ENCODE data around the gene LMLN. TPM values are rescaled to one million over a fixed set of nuclear protein-coding genes. Genes with fewer than 3 reads are reported as not detected.

Gene LMLN
- total and polyA plus RNA-seq, 9 donors, result 2.3 to 4.0 (median 3.0) TPM

DNA sequence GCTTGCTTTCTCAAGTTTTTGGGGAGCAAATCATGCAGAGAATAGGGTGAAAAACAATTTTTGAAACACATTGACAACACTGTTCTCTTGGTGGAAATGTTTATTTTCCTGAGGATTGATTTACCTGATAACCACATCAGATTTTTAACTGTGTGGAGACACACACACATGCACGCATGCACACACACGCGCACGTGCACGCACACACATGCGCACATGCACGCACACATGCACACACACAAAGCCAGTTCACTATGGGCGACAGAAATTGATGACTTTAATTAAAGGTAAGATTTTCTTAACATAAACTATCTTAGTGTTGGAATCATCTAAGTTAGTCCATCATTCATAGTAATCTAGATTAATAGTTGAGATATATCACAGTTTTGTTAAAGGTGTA, 15.3 kb downstream of the LMLN start:
- no peak for DNase-seq
- Histone ChIP-seq H3K27ac (ENCODE audit: low read length) (no peak overlapping the region), H3K36me3 (ENCODE audit: control insufficient read depth, insufficient read depth, low read length) (no peaks in the 10 kb centered on the region), H3K27me3 (ENCODE audit: control insufficient read depth, insufficient read depth, low read length) (no peaks in the 10 kb centered on the region), H3K4me1 (ENCODE audit: control insufficient read depth, insufficient read depth, low read length) (no peaks in the 10 kb centered on the region), H3K9me3 (replicated peaks; ENCODE audit: control insufficient read depth, low read depth, low read length) (peaks cover 3% of the 10 kb centered on the region), H3K4me3 (ENCODE audit: low read length) (no peak overlapping the region)
- no CpG with 5 or more reads among the region's 8 CpGs for WGBS (ENCODE audit: insufficient coverage)

DNA sequence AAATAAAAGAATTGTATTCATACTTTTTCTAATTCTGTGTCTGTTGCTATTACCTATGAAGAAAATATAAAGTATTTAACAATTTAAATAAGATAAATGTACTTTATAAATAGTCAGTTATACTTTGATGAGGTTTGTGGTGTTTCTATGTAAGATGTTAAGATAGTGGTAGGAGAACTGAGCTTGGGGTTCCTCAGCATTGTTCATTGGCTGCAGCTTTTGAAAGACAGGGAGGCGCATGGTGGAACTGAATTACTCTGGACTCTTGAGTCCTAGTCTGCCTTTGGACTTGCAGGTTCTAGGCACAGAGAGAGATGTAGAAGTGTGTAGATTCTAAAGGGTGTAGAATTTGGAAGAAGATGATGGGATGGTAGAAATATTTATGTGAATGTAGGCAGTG, 23.1 kb downstream of the LMLN start:
- 89% methylated on average over 1 of the region's 1 CpG for WGBS (ENCODE audit: insufficient coverage)

GRCh38 chr3:197989651-197990050, 29.6 kb downstream of the LMLN start:
- no peak overlapping the region for H3K4me3 ChIP-seq (ENCODE audit: low read length)
- H3K9me3 ChIP-seq (replicated peaks; ENCODE audit: control insufficient read depth, low read depth, low read length), result no peaks in the 10 kb centered on the region
- no peaks in the 10 kb centered on the region for H3K36me3 ChIP-seq (ENCODE audit: control insufficient read depth, insufficient read depth, low read length)
- H3K27ac ChIP-seq (ENCODE audit: low read length), result no peak overlapping the region
- DNase-seq, result peak; percentile 14
- WGBS (ENCODE audit: insufficient coverage), result 77% methylated on average over 2 of the region's 4 CpGs
- H3K27me3 ChIP-seq (ENCODE audit: control insufficient read depth, insufficient read depth, low read length), result no peaks in the 10 kb centered on the region
- no peaks in the 10 kb centered on the region for H3K4me1 ChIP-seq (ENCODE audit: control insufficient read depth, insufficient read depth, low read length)

More for the DNA sequence above, 23.1 kb downstream of the LMLN start:
- DNase-seq, result no peak
- H3K9me3 ChIP-seq (replicated peaks; ENCODE audit: control insufficient read depth, low read depth, low read length), result no peaks in the 10 kb centered on the region
- H3K4me1 ChIP-seq (ENCODE audit: control insufficient read depth, insufficient read depth, low read length), result no peaks in the 10 kb centered on the region
- no peak overlapping the region for H3K27ac ChIP-seq (ENCODE audit: low read length)
- no peaks in the 10 kb centered on the region for H3K27me3 ChIP-seq (ENCODE audit: control insufficient read depth, insufficient read depth, low read length)
- no peaks in the 10 kb centered on the region for H3K36me3 ChIP-seq (ENCODE audit: control insufficient read depth, insufficient read depth, low read length)
- H3K4me3 ChIP-seq (ENCODE audit: low read length), result no peak overlapping the region

DNA sequence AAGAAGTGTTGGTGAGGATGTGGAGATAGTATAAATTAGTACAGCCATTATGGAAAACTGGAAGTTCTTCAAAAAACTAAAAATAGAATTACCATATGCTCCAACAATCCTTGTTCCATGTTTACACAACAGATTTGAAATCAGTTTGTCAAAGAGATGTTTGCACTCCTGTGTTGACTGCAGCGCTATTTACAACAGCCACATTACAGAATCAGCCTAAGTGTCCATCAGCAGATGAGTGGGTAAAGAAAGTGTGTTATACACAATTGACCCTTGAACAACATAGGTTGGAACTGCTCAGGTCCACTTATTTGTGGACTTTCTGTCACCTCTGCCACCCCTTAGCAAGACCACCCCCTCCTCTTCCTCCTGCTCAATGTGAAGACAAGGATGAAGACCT, 34.7 kb downstream of the LMLN start:
- no peaks in the 10 kb centered on the region for H3K27me3 ChIP-seq (ENCODE audit: control insufficient read depth, insufficient read depth, low read length)
- no peak overlapping the region for H3K4me3 ChIP-seq (ENCODE audit: low read length)
- no peaks in the 10 kb centered on the region for H3K36me3 ChIP-seq (ENCODE audit: control insufficient read depth, insufficient read depth, low read length)
- no peaks in the 10 kb centered on the region for H3K4me1 ChIP-seq (ENCODE audit: control insufficient read depth, insufficient read depth, low read length)
- no CpG with 5 or more reads among the region's 1 CpG for WGBS (ENCODE audit: insufficient coverage)
- no peaks in the 10 kb centered on the region for H3K9me3 ChIP-seq (replicated peaks; ENCODE audit: control insufficient read depth, low read depth, low read length)
- H3K27ac ChIP-seq (ENCODE audit: low read length), result no peak overlapping the region
- DNase-seq, result no peak

DNA sequence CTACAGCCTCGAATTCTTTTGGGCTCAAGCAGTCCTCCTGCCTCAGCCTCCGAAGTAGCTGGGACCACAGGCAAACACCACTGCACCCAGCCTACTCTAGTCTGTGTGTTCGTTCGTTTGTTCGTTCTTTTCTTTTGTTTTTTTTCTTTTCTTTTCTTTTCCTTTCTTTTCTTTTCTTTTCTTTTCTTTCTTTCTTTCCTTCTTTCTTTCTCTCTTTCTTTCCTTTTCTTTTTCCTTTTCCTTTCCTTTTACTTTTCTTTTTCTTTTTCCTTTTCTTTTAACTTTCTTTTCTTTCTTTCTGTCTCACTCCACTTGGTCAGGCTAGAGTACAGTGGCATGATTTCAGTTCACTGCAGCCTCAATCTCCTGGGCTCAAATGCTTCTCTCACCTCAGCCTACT, 36.8 kb downstream of the LMLN start:
- H3K9me3 ChIP-seq (replicated peaks; ENCODE audit: control insufficient read depth, low read depth, low read length), result no peaks in the 10 kb centered on the region
- WGBS (ENCODE audit: insufficient coverage), result 97% methylated on average over 5 of the region's 5 CpGs
- no peak overlapping the region for H3K4me3 ChIP-seq (ENCODE audit: low read length)
- H3K36me3 ChIP-seq (ENCODE audit: control insufficient read depth, insufficient read depth, low read length), result no peaks in the 10 kb centered on the region
- H3K27me3 ChIP-seq (ENCODE audit: control insufficient read depth, insufficient read depth, low read length), result no peaks in the 10 kb centered on the region
- DNase-seq, result no peak
- H3K4me1 ChIP-seq (ENCODE audit: control insufficient read depth, insufficient read depth, low read length), result no peaks in the 10 kb centered on the region
- no peak overlapping the region for H3K27ac ChIP-seq (ENCODE audit: low read length)

GRCh38 chr3:197997936-197998335, 37.9 kb downstream of the LMLN start:
- H3K4me3 ChIP-seq (ENCODE audit: low read length), result no peak overlapping the region
- no peaks in the 10 kb centered on the region for H3K36me3 ChIP-seq (ENCODE audit: control insufficient read depth, insufficient read depth, low read length)
- DNase-seq, result no peak
- no peak overlapping the region for H3K27ac ChIP-seq (ENCODE audit: low read length)
- no peaks in the 10 kb centered on the region for H3K4me1 ChIP-seq (ENCODE audit: control insufficient read depth, insufficient read depth, low read length)
- no peaks in the 10 kb centered on the region for H3K27me3 ChIP-seq (ENCODE audit: control insufficient read depth, insufficient read depth, low read length)
- H3K9me3 ChIP-seq (replicated peaks; ENCODE audit: control insufficient read depth, low read depth, low read length), result no peaks in the 10 kb centered on the region
- 89% methylated on average over 3 of the region's 3 CpGs for WGBS (ENCODE audit: insufficient coverage)

GRCh38 chr3:198017090-198017489, 57.1 kb downstream of the LMLN start:
- Histone ChIP-seq H3K36me3 (ENCODE audit: control insufficient read depth, insufficient read depth, low read length) (no peaks in the 10 kb centered on the region), H3K27me3 (ENCODE audit: control insufficient read depth, insufficient read depth, low read length) (no peaks in the 10 kb centered on the region), H3K4me3 (ENCODE audit: low read length) (no peak overlapping the region), H3K4me1 (ENCODE audit: control insufficient read depth, insufficient read depth, low read length) (no peaks in the 10 kb centered on the region), H3K27ac (ENCODE audit: low read length) (no peak overlapping the region), H3K9me3 (replicated peaks; ENCODE audit: control insufficient read depth, low read depth, low read length) (peaks cover 1% of the 10 kb centered on the region)
- DNase-seq, result no peak
- 100% methylated on average over 1 of the region's 5 CpGs for WGBS (ENCODE audit: insufficient coverage)

DNA sequence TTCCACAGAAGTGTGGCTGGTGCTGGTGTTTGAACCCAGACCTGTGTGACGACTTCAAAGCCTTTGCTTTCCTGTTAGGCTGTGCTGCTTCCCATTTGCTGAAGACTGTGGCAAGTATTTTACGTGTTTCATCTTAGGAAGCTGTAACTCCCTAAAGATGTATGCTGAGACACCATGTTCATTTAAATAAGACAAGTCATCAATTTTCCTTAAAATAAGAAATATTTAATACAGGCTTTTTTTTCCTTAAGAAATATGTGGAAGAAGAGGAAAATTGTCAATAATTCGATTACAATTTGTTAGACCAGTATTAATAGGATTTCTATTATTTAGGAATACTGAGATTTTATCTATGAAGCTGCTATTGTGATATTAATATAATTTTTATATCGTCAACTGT, 58.4 kb downstream of the LMLN start:
- DNase-seq, result no peak
- WGBS (ENCODE audit: insufficient coverage), result 100% methylated on average over 1 of the region's 4 CpGs
- H3K9me3 ChIP-seq (replicated peaks; ENCODE audit: control insufficient read depth, low read depth, low read length), result no peaks in the 10 kb centered on the region

DNA sequence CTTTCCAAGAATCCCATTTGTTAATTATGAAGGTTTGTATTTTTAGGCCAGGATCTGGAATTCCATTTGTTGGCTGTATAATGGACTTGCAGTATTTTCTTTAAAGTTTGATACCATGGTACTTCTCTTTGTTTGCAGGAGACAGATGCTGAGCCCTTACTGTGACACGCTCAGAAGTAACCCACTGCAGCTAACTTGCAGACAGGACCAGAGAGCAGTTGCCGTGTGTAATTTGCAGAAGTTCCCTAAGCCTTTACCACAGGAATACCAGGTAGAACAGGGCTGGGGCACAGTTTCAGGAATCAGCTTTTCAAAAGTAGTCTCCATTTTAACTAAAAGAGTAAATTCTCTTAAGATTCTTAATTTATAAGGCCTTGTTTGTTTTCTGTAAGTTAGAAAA, 59.1 kb downstream of the LMLN start:
- WGBS (ENCODE audit: insufficient coverage), result 13% methylated on average over 2 of the region's 2 CpGs
- peaks cover 4% of the 10 kb centered on the region for H3K36me3 ChIP-seq (ENCODE audit: control insufficient read depth, insufficient read depth, low read length)
- H3K9me3 ChIP-seq (replicated peaks; ENCODE audit: control insufficient read depth, low read depth, low read length), result no peaks in the 10 kb centered on the region
- no peaks in the 10 kb centered on the region for H3K4me1 ChIP-seq (ENCODE audit: control insufficient read depth, insufficient read depth, low read length)
- DNase-seq, result no peak
- no peak overlapping the region for H3K4me3 ChIP-seq (ENCODE audit: low read length)
- H3K27ac ChIP-seq (ENCODE audit: low read length), result no peak overlapping the region
- H3K27me3 ChIP-seq (ENCODE audit: control insufficient read depth, insufficient read depth, low read length), result no peaks in the 10 kb centered on the region

More for the DNA sequence above, 58.4 kb downstream of the LMLN start:
- Histone ChIP-seq H3K4me1 (ENCODE audit: control insufficient read depth, insufficient read depth, low read length) (no peaks in the 10 kb centered on the region), H3K27me3 (ENCODE audit: control insufficient read depth, insufficient read depth, low read length) (no peaks in the 10 kb centered on the region), H3K27ac (ENCODE audit: low read length) (no peak overlapping the region), H3K36me3 (ENCODE audit: control insufficient read depth, insufficient read depth, low read length) (peaks cover 4% of the 10 kb centered on the region), H3K4me3 (ENCODE audit: low read length) (no peak overlapping the region)

- 60% methylated on average over 1 of the region's 5 CpGs for WGBS (ENCODE audit: insufficient coverage)
- peaks cover 4% of the 10 kb centered on the region for H3K36me3 ChIP-seq (ENCODE audit: control insufficient read depth, insufficient read depth, low read length)
- no peak overlapping the region for H3K27ac ChIP-seq (ENCODE audit: low read length)
- no peak for DNase-seq
- no peaks in the 10 kb centered on the region for H3K9me3 ChIP-seq (replicated peaks; ENCODE audit: control insufficient read depth, low read depth, low read length)
- H3K4me1 ChIP-seq (ENCODE audit: control insufficient read depth, insufficient read depth, low read length), result no peaks in the 10 kb centered on the region
- no peaks in the 10 kb centered on the region for H3K27me3 ChIP-seq (ENCODE audit: control insufficient read depth, insufficient read depth, low read length)
- H3K4me3 ChIP-seq (ENCODE audit: low read length), result no peak overlapping the region
These were observed 61.3 kb downstream of the LMLN start for GRCh38 chr3:198021320-198021719.

DNA sequence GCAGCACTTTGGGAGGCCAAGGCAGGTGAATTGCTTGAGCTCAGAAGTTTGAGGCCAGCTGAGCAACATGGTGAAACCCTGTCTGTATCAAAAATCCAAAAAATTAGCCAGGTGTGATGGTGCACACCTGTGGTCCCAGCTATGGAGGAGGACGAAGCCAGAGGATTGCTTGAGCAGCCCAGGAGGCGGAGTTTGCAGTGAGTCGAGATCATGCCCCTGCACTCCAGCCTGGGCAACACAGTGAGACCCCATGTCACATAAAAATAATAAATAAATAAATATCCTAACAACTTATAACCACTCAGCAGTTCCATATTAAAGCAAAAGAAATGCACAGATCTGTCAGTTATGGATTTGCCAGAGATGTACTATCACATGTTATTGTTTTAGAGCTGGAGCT, 62.6 kb downstream of the LMLN start:
- Histone ChIP-seq H3K4me1 (ENCODE audit: control insufficient read depth, insufficient read depth, low read length) (no peaks in the 10 kb centered on the region), H3K27ac (ENCODE audit: low read length) (no peak overlapping the region), H3K27me3 (ENCODE audit: control insufficient read depth, insufficient read depth, low read length) (no peaks in the 10 kb centered on the region), H3K9me3 (replicated peaks; ENCODE audit: control insufficient read depth, low read depth, low read length) (no peaks in the 10 kb centered on the region), H3K36me3 (ENCODE audit: control insufficient read depth, insufficient read depth, low read length) (peaks cover 4% of the 10 kb centered on the region), H3K4me3 (ENCODE audit: low read length) (no peak overlapping the region)
- WGBS (ENCODE audit: insufficient coverage), result 93% methylated on average over 2 of the region's 3 CpGs
- no peak for DNase-seq
